Mesodermal cell (in vitro differentiated cells): Measurements from ENCODE around the gene GMIP.

Source experiments
- H3K27ac ChIP-seq: 2 replicates; pipeline ENCODE4 v1.7.0; 2013; ENCODE audit warnings: mild to moderate bottlenecking, low read depth, low read length, moderate library complexity; ENCODE audit not compliant: severe bottlenecking
- H3K36me3 ChIP-seq: 2 replicates; pipeline ENCODE4 v1.7.1; 2013; ENCODE audit warnings: mild to moderate bottlenecking, low read length, moderate library complexity; ENCODE audit not compliant: control insufficient read depth, insufficient read depth
- H3K4me1 ChIP-seq: one replicate; pipeline ENCODE4 v1.7.1; 2013; ENCODE audit warnings: mild to moderate bottlenecking, low read length; ENCODE audit not compliant: insufficient read depth, control insufficient read depth, poor library complexity, severe bottlenecking
- H3K4me3 ChIP-seq: 2 replicates; pipeline ENCODE4 v1.7.0; 2013; ENCODE audit warnings: low read length, control low read depth, mild to moderate bottlenecking; ENCODE audit not compliant: insufficient read depth, poor library complexity, severe bottlenecking; ENCODE audit errors: extremely low read depth
- H3K9me3 ChIP-seq: 2 replicates; pipeline ENCODE4 v1.7.1; 2013; ENCODE audit warnings: mild to moderate bottlenecking, low read length, moderate library complexity; ENCODE audit not compliant: control insufficient read depth
- WGBS, 2 experiments: methylation state at CpG; one replicate each; pipeline ENCODE4 v1.1.5; 2013; ENCODE audit warnings: missing lambda C conversion rate in 2 of 2; ENCODE audit not compliant: insufficient coverage in 2 of 2; 5-methylcytosine and 5-hydroxymethylcytosine counted together

The GMIP gene

DNA sequence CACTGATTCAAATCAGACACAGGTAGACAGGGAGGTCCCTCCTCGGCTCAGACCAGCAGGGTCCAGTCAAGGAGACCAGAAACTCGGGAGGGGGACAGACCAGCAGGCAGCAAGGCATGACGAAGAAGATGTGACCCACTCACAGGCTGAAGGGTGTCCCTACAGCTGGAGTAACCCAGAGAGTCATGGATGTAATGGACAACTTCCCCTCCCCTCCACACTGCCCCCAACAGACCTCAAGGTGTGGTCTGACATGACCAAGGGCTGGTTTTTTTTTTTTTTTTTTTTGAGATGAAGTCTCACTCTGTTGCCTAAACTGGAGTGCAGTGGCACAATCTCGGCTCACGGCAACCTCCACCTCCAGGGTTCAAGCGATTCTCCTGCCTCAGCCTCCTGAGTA, 59.1 kb downstream of the GMIP start:
- Histone ChIP-seq H3K4me1 (no peaks in the 10 kb centered on the region), H3K4me3 (no peak overlapping the region), H3K27ac (no peak overlapping the region), H3K36me3 (no peaks in the 10 kb centered on the region), H3K9me3 (no peaks in the 10 kb centered on the region)
- WGBS, 2 experiments, result 60 to 87% methylated on average over 1 to 5 of the region's 6 CpGs

DNA sequence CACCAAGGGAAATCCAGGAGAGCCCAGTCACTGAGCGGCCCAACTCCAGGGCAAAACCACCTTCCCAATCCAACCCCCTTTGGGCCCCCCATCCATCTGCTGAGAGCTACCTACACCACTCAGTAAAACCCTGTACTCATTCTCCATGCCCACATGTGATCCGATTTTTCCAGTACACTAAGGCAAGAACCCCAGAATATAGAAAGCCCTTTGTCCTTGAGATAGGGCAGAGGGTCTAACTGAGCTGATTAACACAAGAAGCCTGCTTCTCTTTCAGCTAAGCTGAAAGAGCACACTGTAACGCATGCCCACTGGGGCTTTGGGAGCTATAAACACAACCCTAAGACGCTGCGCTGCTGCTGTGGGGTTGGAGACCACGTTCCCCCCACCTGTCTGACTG, 61.0 kb downstream of the GMIP start:
- Histone ChIP-seq H3K27ac (no peak overlapping the region), H3K4me3 (no peak overlapping the region), H3K36me3 (no peaks in the 10 kb centered on the region), H3K9me3 (no peaks in the 10 kb centered on the region), H3K4me1 (no peaks in the 10 kb centered on the region)
- 85 to 87% methylated on average over 2 to 6 of the region's 6 CpGs for WGBS, 2 experiments

DNA sequence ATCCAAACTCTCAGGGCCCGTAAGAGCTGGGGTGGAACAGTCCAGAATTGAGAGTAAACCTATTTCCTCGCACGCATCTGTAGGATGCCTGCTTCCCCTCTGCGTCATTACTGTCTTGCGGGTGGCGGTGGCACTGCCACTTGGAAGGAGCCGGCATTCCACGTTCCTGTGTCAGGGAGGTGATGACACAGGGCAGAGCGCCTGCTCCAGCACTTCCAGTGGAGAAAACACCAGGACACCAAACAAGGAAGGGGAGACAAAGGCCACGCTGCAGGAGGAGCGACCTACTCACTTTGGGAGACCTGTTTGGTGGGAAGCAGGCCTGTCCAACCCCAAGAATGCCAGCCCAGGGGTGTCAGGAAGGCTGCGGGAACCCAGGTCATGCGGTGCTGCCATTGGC, 62.1 kb downstream of the GMIP start:
- Histone ChIP-seq H3K9me3 (no peaks in the 10 kb centered on the region), H3K27ac (no peak overlapping the region), H3K36me3 (no peaks in the 10 kb centered on the region), H3K4me1 (no peaks in the 10 kb centered on the region), H3K4me3 (no peak overlapping the region)
- 97 to 98% methylated on average over 12 to 13 of the region's 13 CpGs for WGBS, 2 experiments

DNA sequence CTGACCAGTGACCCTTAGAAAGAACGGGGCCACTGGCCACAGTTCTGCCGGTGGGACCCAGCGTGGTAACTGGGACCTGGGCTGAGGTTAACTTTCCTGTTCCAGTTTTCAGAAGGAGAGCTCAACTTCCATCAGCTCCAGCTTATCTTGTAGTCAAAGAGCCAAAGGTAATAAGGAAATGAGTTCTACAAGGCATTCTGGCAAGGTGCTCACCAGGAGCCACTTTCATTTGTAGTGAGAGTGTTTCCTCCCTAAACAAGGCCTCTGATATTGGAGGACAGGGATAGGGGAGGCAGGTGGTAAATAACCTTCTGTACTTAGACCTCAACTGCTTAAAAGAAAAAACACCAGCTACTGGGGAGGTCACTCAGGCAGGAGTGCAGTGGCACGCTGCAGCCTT, 63.0 kb downstream of the GMIP start:
- Histone ChIP-seq H3K4me3 (no peak overlapping the region), H3K9me3 (no peaks in the 10 kb centered on the region), H3K27ac (no peak overlapping the region), H3K4me1 (no peaks in the 10 kb centered on the region), H3K36me3 (no peaks in the 10 kb centered on the region)
- WGBS, 2 experiments, result 95 to 100% methylated on average over 3 to 4 of the region's 4 CpGs

DNA sequence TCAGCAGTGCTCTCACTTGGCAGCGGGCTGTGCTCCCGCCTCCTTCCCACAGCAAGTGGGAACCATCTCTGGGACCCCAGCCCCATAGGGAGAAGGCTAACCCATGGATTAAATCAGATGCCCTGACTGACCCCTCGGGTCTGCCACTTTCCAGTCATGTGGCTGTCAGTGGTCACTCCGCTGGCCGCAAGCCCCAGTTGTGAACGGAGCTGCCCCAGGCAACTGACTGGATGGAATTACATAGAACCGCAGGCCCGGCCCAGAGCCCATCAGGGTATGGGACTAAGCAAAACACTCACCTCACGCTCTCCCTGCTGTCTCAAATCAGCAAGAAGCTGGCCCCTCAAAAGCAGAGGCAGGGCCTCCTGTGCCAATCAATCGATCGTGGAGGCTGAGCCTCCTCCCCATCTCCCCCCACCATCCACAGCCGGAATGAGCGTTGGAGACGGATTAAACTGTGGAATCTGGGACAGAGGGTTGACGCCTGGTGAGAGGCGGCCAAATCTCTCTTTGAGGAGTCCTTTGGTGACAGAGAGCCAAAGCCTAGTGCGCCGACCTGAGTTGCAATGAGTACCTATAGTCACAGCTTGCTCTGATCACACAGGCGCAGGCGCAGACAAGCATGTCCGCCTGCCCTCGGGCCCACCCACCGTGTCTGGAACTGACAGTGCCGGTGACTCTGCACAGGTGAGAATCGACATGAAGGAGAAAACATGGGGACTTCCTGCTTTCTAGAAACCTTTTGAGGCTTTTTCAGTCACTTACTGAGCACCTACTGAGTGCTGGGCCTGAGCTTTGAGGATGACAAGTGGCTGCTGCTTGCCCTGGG, 63.7 kb downstream of the GMIP start:
- Histone ChIP-seq H3K4me1 (no peaks in the 10 kb centered on the region), H3K27ac (no peak overlapping the region), H3K36me3 (no peaks in the 10 kb centered on the region), H3K9me3 (no peaks in the 10 kb centered on the region), H3K4me3 (no peak overlapping the region)
- 90 to 93% methylated on average over 19 to 22 of the region's 25 CpGs for WGBS, 2 experiments
